WI38 (cell line): Measurements from ENCODE around the gene HLA-DMB.

Source experiments
- H3K4me3 ChIP-seq: 2 replicates; pipeline ENCODE4 v1.5.1; 2011; ENCODE audit warnings: low read depth, mild to moderate bottlenecking, control low read depth, low read length
- CTCF ChIP-seq: IDR thresholded peaks from 2 replicates; pipeline ENCODE4 v1.5.1; 2012; ENCODE audit warnings: low read depth, mild to moderate bottlenecking, control low read depth, low read length

Gene HLA-DMB

GRCh38 chr6:32937230-32937633 lies 3.6 kb downstream of the HLA-DMB start:
- no peak for TF ChIP-seq CTCF

GRCh38 chr6:32936239-32937152 lies 4.3 kb downstream of the HLA-DMB start:
- TF ChIP-seq CTCF, result no peak
- no peak overlapping the region for H3K4me3 ChIP-seq

More at GRCh38 chr6:32937230-32937633, 3.6 kb downstream of the HLA-DMB start:
- H3K4me3 ChIP-seq, result no peak overlapping the region

GRCh38 chr6:32935551-32936238 lies 5.1 kb downstream of the HLA-DMB start:
- no peak for TF ChIP-seq CTCF
- no peak overlapping the region for H3K4me3 ChIP-seq

- H3K4me3 ChIP-seq, result no peak overlapping the region
- TF ChIP-seq CTCF, result peak; percentile 56
Observed at GRCh38 chr6:32933661-32934085, 7.2 kb downstream of the HLA-DMB start.

GRCh38 chr6:32932132-32932868 lies 8.5 kb downstream of the HLA-DMB start:
- no peak overlapping the region for H3K4me3 ChIP-seq
- no peak for TF ChIP-seq CTCF

- TF ChIP-seq CTCF, result no peak
- no peak overlapping the region for H3K4me3 ChIP-seq
Observed at GRCh38 chr6:32931211-32931610, 9.6 kb downstream of the HLA-DMB start.
